ENCODE measurements around the gene GNRH2. TPM values are rescaled to one million over a fixed set of nuclear protein-coding genes. Genes with fewer than 3 reads are reported as not detected.
A peak's percentile ranks its signal among the peaks of the same experiment; 100 is the strongest.
"Not testable (repeated sequence)": the region's sequence is repeated elsewhere in the genome, so short reads cannot be mapped to it uniquely, and the experiment has no call there.

The GNRH2 gene, protein sequence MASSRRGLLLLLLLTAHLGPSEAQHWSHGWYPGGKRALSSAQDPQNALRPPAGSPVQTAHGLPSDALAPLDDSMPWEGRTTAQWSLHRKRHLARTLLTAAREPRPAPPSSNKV
- not detected in 2 replicates for polyA plus RNA-seq (2014; cell fraction: cytosol; rRNA removed)
- 0.52 and 1.3 TPM in 2 replicates for polyA plus RNA-seq (2014; cell fraction: nucleus; rRNA removed)

DNA sequence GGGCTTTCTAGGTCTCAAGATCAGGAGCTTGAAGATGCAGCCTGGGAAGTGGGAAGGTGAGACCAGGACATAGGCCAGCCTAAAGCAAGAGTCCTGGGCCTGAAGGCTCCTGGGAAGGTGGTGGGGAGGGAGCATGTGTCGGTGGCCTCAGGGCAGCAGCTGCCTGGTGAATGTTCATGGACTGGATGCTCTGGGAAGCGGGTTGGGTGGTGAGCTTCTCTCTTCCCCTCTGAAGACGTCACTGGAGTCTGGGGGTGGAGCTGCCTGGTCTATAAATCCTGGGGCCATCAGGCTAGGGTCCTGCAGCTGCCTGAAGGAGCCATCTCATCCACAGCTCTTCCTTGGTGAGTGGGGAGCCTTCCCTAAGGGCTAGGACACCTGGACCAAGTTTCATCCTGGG, at the start of gene GNRH2:
Gene GNRH2, plus strand, starts transcription at position 301 of the 400 bp plus-strand sequence. CDS start 793 bp downstream, outside the sequence.
- no peak for DNase-seq (ENCODE audit: low spot score)

DNA sequence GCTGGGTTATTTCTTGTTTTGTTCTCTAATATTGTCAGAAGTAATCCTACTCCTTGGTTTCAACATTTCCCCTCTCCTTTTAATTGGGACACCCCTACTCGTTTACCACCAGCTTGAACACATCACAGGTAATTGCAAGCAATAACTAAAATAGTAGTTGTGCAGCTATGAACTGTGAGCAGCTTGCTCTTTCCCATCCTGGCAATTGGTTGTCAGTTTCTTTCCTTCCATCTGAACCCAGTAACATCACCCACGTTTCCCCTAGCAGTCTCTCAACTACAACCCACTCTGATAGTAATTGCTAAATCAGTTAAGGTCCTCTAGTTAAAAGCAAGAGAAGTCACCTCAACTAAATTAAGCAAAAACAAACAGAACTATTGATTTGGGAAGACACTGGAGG, 47.6 kb upstream of the GNRH2 start:
- no peak for DNase-seq (ENCODE audit: low spot score)

DNA sequence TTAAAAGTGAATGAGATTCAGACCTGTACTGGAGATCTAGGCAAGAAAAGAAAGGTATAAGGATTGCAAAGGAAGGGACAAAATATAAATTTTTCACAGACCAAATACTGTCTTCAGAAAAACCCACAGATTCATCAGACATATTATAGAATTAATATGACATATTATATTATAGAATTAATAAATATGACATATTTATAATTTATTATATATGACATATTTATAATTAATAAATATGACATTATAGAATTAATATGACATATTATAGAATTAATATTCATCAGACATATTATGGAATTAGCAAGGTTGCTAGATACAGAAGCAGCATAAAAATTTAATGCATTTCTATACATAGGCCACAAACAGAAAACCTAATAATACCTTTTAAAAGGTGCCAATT, 44.7 kb upstream of the GNRH2 start:
- no peak for DNase-seq (ENCODE audit: low spot score)

DNA sequence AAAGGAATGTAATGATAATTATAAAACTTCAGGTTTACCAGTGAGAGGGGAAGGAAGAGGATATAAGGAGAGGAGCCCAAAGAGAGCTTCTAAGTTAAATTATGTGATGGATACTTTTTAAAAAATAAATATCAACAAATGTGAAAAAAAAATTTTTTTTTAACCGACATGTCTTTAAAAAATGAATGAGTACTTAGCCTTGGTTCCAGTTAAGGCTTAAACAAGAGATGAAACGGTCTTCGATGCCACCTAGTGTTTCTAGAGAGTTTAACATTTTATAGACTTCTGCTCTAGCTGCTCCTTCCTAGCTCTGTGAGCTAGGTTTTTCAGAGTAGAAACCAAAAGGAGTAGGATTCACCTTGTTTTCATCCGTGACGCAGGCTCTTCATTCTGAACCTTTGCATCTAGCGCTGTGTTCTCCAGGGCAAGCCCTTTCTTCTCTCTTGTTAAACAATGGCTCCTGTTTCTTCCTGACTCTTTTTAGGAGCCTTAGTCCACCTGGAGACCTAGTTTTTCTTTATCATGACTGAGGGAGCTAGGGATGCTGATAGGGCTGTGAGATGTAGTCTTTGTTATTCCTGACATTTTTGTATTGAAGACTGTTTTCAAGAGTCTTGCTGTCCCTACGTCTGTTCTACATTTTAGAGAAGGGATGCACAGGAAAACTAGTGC, 42.4 kb upstream of the GNRH2 start:
- peak; percentile 58 for DNase-seq (ENCODE audit: low spot score)

DNA sequence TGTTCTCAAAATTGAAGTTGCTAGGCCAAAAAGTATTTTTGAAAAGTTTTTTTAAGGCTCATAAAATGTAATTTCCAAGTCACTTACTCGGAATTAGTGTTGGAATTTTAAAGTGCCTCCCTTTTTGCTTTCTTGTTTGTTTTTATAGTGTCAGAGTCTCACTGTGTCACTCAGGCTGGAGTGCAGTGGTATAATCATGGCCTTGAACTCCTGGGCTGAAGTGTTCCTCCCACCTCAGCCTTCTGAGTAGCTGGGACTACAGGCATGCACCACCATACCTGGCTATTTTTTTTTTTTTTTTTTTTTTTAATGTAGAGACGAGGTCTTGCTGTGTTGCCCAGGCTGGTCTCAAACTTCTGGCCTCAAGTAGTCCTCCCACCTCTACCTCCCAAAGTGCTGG, 40.0 kb upstream of the GNRH2 start:
- no peak for DNase-seq (ENCODE audit: low spot score)

DNA sequence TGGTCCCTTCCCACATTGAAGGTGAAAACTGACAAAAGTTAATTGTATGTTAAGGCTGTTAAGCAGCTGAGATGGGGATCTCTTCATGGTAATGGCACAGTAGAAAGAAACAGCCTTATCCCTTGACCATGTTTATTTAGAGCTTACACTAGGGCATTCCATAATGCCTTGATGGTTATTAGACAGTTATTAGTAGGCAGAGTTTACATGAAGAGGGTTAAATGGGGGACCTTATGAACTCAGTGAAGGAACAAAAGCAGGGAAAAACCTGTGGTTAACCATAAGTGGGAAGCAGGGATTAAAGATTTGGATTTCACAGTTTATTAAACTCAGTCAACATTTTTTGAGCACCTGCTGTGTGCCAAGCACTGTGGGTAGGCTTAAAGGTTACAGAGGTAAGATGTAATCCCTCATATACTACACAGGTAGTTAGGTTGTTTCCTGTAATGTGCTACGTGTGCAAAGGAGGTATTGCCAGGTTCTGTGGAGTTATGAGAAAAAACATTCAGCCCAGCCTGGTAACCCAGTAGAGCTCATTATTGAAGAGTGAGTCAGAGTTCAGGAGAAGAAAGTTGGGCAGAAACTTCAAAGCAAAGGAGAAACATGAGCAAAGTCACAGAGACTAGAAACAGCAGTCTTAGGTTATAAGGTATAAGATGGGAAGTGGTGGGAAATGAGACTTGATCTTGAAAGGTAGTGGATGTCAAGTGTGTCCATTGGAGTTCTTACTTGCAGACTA, 32.3 kb upstream of the GNRH2 start:
- DNase-seq (ENCODE audit: low spot score): no peak

DNA sequence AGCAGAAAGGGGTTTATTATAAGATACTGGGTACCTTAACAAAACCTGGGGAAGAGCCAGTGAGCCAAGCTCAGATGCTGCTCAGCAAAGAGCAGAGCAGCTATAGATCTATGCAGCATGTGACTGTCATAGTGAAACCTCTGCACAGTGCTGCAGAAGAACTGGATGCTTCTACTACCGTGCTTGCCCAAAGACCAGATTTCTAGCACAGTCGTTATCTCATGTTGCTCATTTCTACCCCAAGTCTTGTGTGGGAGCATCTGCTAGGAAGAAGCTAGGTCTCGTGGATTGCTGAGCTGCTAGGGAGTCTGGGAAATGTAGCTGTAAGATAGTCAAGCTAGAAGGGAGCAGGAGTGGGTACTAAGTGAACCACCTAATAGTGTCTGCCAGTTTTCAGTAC, 31.7 kb upstream of the GNRH2 start:
- DNase-seq (ENCODE audit: low spot score): no peak

DNA sequence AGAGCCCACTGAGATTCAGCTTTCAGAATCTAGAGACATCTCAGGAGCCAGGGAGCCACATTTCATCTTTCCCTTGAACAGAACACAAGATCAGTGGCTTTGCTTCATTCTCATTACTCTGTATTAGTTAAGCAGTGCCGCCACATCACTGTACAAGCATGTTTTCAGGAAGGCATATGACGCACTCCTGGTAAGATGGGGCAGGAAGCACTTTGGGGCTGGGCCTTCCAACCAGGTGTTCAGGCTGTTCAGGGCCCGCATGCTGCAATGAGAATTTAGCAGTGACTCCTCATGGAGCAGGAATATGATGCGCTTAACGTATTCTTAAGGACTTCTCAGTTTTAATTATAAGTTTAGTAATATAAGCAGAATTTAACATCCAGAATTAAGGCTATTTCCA, 29.7 kb upstream of the GNRH2 start:
- no peak for DNase-seq (ENCODE audit: low spot score)

DNA sequence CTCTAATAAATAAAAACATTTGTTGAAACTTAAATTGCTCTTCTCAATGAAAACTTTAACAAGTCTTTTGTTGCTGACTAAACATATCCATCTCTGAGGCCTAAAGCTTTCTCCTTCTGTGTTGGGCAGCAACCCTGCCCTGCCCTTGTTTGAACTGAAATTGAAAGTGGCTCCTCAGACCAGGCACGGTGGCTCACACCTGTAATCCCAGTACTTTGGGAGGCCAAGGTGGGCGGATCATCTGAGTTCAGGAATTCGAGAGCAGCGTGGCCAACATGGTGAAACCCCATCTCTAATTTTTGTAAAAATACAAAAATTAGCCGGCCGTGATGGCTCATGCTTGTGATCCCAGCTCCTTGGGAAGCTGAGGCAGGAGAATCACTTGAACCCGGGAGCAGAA, 29.2 kb upstream of the GNRH2 start:
- DNase-seq (ENCODE audit: low spot score): no peak

DNA sequence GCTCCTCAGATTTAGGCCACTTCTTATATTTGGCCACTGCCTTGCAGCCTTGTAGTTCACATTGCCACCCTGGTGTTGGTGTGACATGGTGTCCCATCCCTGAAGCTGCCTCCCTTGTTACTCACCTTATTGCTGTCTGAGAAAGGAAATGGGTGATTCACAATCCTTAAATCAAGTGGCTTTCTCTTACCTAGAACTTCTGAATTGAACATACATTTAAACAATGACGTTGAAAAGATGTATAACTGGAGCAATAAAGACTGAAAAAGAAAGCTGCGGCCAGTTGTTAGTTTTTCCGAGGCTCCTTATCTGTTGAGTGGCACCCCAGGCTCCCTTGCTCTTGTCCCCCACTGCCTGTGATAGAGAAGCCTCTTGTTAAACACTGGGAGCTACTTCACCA, 28.8 kb upstream of the GNRH2 start:
- no peak for DNase-seq (ENCODE audit: low spot score)

DNA sequence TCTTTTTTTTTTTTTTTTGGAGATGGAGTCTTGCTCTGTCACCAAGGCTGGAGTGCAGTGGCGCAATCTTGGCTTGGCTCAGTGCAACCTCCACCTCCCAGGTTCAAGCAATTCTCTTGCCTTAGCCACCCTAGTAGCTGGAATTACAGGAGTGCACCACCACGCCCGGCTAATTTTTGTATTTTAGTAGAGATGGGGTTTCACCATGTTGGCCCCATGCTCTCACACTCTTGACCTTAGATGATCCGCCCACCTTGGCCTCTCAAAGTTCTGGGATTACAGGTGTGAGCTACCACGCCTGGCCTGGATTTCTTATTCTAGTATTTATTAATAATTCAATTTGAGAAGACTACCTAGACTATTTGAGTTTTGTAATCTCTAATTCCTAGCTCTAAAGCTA, 28.1 kb upstream of the GNRH2 start:
- not testable (repeated sequence) for DNase-seq (ENCODE audit: low spot score)

DNA sequence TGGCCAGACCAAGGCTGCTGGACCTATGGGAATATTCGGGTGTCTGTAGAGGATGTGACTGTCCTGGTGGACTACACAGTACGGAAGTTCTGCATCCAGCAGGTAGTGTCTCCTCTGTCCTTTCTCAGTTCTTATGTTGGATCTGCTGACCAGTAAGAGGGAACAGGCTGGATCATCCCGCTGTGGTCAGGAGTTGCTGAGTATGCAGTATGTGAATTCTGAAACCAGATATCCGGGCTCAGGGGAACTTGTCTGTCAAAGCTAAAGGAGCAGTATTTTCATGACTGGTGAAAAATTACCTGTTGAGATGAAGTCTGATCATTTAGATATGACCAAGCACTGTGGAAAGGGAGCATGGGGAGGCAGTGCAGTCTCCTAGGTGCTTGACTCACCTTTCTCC, 22.1 kb upstream of the GNRH2 start:
- no peak for DNase-seq (ENCODE audit: low spot score)

DNA sequence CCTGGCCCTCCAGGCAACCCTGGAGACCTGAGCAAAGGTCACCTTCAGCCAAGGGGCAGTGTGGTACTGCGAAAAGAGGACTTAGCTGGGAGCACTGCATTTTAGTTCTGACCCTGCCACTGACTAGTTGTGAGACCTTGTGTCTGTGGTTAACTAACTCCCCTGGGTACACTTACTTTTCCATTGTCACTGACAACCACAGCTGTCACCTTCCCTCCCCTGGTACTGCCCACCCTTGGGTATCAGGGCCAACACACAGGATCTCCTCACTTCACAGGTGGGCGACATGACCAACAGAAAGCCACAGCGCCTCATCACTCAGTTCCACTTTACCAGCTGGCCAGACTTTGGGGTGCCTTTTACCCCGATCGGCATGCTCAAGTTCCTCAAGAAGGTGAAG, 21.6 kb upstream of the GNRH2 start:
- DNase-seq (ENCODE audit: low spot score): no peak

DNA sequence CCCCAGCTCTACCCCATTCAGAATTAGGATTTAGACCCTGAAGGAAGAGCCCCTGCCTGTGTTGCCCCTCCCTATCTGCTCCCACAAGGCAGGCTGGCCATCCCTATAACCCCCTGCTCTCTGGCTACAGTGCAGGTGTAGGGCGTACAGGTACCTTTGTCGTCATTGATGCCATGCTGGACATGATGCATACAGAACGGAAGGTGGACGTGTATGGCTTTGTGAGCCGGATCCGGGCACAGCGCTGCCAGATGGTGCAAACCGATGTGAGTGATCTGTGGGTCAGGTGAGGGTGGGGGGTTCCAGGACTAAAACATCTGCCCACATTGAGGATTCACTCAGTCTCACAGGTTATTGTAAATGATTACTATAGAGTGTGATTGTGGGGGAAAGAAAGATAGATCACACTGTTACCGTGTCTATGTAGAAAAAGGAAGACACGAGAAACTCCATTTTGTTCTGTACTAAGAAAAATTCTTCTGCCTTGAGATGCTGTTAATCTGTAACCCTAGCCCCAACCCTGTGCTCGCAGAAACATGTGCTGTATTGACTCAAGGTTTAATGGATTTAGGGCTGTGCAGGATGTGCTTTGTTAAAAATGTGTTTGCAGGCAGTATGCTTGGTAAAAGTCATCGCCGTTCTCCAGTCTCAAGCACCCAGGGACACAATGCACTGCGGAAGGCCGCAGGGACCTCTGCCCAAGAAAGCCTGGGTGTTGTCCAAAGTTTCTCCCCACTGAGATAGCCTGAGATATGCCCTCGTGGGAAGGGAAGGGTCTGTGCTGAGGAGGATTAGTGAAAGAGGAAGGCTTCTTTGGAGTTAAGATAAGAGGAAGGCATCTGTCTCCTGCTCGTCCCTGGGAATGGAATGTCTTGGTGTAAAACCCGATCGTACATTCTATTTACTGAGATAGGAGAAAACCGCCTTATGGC, 20.6 kb upstream of the GNRH2 start:
- DNase-seq (ENCODE audit: low spot score): not testable (repeated sequence)

DNA sequence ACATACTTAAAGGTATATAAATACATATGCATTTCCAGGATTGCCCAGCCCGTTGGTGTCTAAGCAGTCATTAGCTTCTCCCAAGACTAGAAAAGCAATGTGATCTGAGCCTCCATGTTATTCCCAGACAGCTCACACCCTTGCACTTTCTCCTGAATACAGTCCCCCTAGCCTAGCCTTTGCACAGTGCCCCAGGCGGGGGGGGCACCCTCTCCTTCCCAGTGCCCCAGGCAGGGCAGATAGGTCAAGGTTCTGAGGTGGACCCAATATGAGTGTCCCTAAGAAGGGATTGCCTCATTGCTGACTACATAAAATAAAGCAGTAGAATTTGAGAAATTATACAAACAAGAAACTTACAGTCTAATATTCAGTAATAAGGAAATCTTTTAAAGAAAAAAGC, 15.4 kb upstream of the GNRH2 start:
- no peak for DNase-seq (ENCODE audit: low spot score)

DNA sequence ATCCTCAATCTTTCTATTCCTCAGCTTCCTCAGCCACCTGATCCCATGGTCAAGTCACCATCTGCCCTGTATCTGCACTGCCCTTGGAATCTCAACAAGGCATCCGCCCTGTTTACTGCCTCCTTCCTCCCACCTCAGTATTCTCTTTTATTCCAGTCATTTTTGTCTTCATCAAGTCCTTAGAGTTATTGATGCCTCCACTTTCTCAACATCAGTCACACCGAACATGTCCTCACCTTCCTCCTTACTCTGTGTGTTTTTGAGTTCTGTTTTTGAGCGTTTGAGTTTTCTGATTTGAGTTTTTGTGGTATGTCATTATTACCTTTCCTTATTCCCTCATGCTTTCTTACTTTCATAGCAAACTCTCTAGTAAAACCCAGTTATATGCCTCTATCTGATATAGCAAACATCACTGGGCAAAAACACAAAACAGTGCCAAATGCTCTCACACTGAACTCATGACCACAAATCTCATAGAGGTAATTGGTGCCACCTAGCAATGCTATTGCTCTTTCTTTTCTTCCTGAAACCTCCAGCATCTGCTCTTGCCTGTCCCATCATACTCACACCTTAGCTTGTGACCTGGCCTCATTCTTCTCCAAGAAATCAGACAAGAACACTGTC, 11.8 kb upstream of the GNRH2 start:
- no peak for DNase-seq (ENCODE audit: low spot score)

DNA sequence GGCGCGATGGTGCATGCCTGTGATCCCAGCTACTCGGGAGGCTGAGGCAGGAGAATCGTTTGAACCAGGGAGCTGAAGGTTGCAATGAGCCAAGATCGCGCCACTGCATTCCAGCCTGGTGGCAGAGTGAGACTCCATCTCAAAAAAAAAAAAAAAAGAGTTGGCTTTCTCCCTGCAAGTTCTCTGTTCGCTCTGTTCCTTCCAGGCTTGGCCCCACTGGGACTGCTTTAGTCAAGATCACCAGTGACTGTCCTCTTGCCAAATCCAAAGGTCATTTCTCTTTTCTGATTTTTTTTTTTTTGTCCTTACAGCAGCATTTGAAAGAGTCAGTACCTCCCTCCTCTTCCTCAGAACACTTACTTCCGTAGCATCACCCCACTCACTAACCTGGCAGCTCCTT, 10.8 kb upstream of the GNRH2 start:
- DNase-seq (ENCODE audit: low spot score): no peak

DNA sequence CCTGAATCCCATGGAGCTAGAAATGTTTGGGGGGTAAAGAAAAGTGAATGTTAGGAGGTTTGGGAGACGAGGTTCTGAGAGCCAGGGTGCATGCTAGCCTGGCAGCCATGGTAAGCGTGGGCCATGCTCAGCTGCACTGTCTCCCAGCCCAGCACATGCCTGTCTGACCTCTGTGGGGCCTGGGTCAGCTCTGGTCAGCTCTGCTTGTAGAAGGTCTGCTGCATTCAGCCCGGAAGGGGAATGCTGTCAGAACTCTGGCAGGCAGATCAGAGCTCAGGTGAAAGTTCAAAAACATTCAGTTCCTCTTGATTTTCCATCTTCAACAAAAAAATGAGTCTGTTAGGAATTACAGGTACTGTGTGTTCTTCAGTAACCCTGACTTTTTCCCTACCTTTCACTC, 5.8 kb upstream of the GNRH2 start:
- DNase-seq (ENCODE audit: low spot score): no peak

DNA sequence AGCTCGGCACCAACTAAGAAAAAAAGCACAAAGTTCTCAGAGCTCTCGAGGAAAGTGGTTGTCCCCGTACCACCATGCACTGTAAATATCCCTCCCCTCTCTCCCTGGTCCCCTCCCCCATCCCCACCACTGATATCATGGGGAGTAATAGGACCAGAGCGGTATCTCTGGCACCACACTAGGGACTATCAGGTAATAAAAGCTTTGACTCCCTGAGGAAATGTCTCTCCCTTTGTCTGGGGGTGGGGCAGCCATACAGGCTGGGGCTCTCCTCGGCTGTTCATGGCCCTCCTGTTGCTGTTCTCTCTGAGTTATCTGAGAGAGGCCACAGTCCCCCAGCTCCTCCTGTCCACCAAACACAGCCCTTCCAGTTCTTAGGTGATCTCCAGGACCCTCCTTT, 5.0 kb upstream of the GNRH2 start:
- DNase-seq (ENCODE audit: low spot score): no peak

DNA sequence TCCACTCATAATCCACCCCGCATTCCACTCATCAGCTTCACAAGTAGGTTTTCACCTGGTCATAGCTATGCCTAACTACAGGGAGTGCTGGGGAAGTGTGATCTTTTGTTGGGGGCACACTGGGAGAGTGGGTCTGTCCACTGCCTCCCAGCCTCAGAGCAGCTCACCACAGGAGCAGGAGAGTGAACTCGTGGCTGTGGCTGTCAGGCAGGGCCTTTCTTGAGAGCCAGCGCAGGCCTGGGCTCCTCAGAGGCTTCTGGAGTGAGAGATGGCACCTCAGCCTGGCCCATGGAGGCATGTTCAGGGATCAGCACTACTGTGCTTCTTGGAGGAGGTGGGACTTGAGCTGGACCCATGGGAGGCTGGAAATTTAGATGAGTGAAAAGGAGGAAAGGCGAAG, 4.0 kb upstream of the GNRH2 start:
- no peak for DNase-seq (ENCODE audit: low spot score)

DNA sequence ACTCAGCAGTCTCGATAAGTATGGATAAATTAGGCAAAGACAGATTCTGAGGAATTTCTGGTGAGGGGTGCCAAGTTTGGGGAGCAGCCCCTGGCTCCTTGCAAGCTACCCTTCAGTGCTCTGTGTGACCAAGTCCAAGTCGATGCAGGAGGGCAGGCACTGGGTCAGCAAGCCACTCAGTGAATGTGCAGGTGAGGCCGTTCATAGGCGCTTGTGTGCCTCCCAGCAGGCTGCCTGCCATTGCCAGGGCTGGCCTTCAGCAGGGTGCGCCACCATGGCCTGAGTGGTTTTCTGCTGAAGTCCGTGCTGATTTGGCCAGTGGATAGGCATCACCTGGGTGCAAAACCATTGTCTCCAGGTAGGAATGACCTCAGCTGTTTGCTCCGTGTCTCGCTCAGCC, 3.3 kb upstream of the GNRH2 start:
- no peak for DNase-seq (ENCODE audit: low spot score)

Data from SK-N-DZ (cell line).